CD4-positive, CD25-positive, alpha-beta regulatory T cell (primary cell): Measurements from ENCODE around the gene JUN. TPM values are rescaled to one million over a fixed set of nuclear protein-coding genes. Genes with fewer than 3 reads are reported as not detected.

Experiments
- ATAC-seq, 2 donors: fragments of 150-1000 bp; cut with Tn5 transposase; one replicate each; pipeline ENCODE4 v1.10.0; 2021; ENCODE audit warnings: low read depth in 2 of 2, moderate number of reproducible peaks in 2 of 2, moderate library complexity in 1 of 2
- DNase-seq, 3 donors: peaks; one replicate each; pipeline versions ENCODE4 v3.0.0 to v3.0.0-alpha.2; 2012 to 2022; ENCODE audit warnings: mixed read lengths in 1 of 3
- H3K27ac ChIP-seq: one replicate; pipeline ENCODE4 v1.7.0; 2013; ENCODE audit warnings: mild to moderate bottlenecking, low read length; ENCODE audit not compliant: insufficient read depth, poor library complexity, severe bottlenecking
- H3K27me3 ChIP-seq: one replicate; pipeline ENCODE4 v1.7.0; 2013; ENCODE audit warnings: low read length; ENCODE audit not compliant: control insufficient read depth, insufficient read depth
- H3K36me3 ChIP-seq: one replicate; pipeline ENCODE4 v1.7.0; 2013; ENCODE audit warnings: mild to moderate bottlenecking, low read length, moderate library complexity; ENCODE audit not compliant: control insufficient read depth, insufficient read depth
- H3K4me1 ChIP-seq: 2 replicates; pipeline ENCODE4 v1.7.0; 2013; ENCODE audit warnings: mild to moderate bottlenecking, low read length; ENCODE audit not compliant: insufficient read depth, control insufficient read depth, poor library complexity, severe bottlenecking
- H3K4me3 ChIP-seq: one replicate; pipeline ENCODE4 v1.7.0; 2013; ENCODE audit warnings: low read depth, mild to moderate bottlenecking, low read length, moderate library complexity
- H3K9me3 ChIP-seq, 2 experiments: 1 replicate in 1 of 2; 2 replicates in 1 of 2; pipeline ENCODE4 v1.7.0; 2013; ENCODE audit warnings: low read length in 2 of 2, mild to moderate bottlenecking in 1 of 2, moderate library complexity in 1 of 2; ENCODE audit not compliant: control insufficient read depth in 2 of 2
- H3K27ac Mint-ChIP-seq, 3 donors: one replicate each; pipeline ENCODE4 v1.8.0; 2020 to 2022; ENCODE audit warnings: mild to moderate bottlenecking in 3 of 3, mixed read lengths in 3 of 3, moderate library complexity in 2 of 3
- H3K27me3 Mint-ChIP-seq: one replicate; pipeline ENCODE4 v1.8.0; 2022; ENCODE audit warnings: mild to moderate bottlenecking, mixed read lengths
- H3K36me3 Mint-ChIP-seq: one replicate; pipeline ENCODE4 v1.8.0; 2020; ENCODE audit warnings: mixed read lengths
- H3K4me1 Mint-ChIP-seq, 4 donors: one replicate each; pipeline ENCODE4 v1.8.0; 2020 to 2022; ENCODE audit warnings: mixed read lengths in 4 of 4, mild to moderate bottlenecking in 1 of 4
- H3K4me3 Mint-ChIP-seq, 4 donors: one replicate each; pipeline ENCODE4 v1.8.0; 2020 to 2022; ENCODE audit warnings: mild to moderate bottlenecking in 4 of 4, mixed read lengths in 4 of 4, moderate library complexity in 3 of 4
- H3K9me3 Mint-ChIP-seq, 7 donors: one replicate each; pipeline ENCODE4 v1.8.0; 2020 to 2022; ENCODE audit warnings: mixed read lengths in 7 of 7, mild to moderate bottlenecking in 3 of 7, moderate library complexity in 2 of 7
- polyA plus RNA-seq, 4 donors: library from polyadenylated mRNA; unstranded; fragments of 300-500 nt; fragmentation: Illumina TruSeq; gene quantifications; one replicate each; pipeline ENCODE4 v1.2.3, GENCODE V29; 2021
- total RNA-seq: library from RNA; stranded (reverse); gene quantifications from one replicate; pipeline ENCODE4 v1.2.3, GENCODE V29; 2022

JUN gene
- total and polyA plus RNA-seq, 5 donors from 2014 or later: 41.3 to 1,538 (median 52.2) TPM

DNA sequence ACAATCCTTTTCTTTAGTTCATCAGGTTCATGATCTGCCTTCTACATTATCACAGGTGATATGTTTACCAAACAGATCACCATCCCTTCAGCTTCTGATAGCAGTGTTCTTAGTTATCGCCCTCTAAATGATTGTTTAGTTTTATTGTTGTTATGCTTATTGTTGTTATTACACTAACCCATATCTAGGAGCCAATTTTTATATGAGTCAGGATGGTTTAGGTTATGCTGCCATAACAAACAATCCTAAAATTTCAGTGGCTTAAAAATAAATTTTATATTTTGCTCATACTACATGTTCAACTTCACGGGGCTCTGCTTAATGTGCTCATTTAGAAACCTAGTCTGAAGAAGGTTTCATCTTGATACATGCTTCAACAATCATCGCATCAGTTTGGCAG is 4.4 kb upstream of the JUN start:
- peaks cover 19% of the 10 kb centered on the region for H3K27me3 Mint-ChIP-seq
- DNase-seq: no peak
- Histone ChIP-seq H3K9me3 (peaks cover 0 to 3% of the 10 kb centered on the region in 2 experiments), H3K36me3 (no peaks in the 10 kb centered on the region), H3K4me3 (no peak overlapping the region), H3K27ac (no peak overlapping the region), H3K27me3 (no peaks in the 10 kb centered on the region), H3K4me1 (peaks cover 13% of the 10 kb centered on the region)
- H3K4me1 Mint-ChIP-seq: peaks cover 6 to 31% (median 25%) of the 10 kb centered on the region in 4 donors
- no peak for ATAC-seq
- peaks cover 0 to 8% (median 0%) of the 10 kb centered on the region in 7 donors for H3K9me3 Mint-ChIP-seq
- no peak overlapping the region for H3K27ac Mint-ChIP-seq
- H3K4me3 Mint-ChIP-seq: peak overlapping the region in 1 of 4 donors; percentile 98
- H3K36me3 Mint-ChIP-seq: peaks cover 6% of the 10 kb centered on the region

DNA sequence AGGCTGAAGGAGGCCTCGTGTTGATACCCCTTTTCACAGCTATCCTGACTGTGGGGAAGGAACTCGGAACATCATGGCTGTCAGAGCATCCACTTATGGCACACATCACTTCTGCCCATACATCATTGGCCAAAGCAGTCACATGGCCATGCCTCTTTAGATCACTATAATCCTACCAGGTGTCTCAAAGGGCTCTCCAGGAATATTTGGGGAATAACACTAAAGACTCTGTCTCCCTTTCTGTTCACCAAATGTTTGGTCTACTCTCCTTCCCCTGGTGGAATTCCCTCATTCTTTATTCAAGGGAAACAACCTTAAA is 3.0 kb upstream of the JUN start:
- Histone ChIP-seq H3K4me3 (no peak overlapping the region), H3K27me3 (no peaks in the 10 kb centered on the region), H3K27ac (no peak overlapping the region), H3K4me1 (peaks cover 23% of the 10 kb centered on the region), H3K9me3 (peaks cover 0 to 3% of the 10 kb centered on the region in 2 experiments), H3K36me3 (no peaks in the 10 kb centered on the region)
- DNase-seq: no peak
- ATAC-seq: no peak
- Mint-ChIP-seq H3K4me3 (peak overlapping the region in 3 of 4 donors; percentile 91 to 98 (median 95)), H3K4me1 (peaks cover 6 to 35% (median 22%) of the 10 kb centered on the region in 4 donors), H3K9me3 (peaks cover 0 to 8% (median 2%) of the 10 kb centered on the region in 7 donors), H3K27me3 (peaks cover 26% of the 10 kb centered on the region), H3K36me3 (peaks cover 8% of the 10 kb centered on the region), H3K27ac (peak overlapping the region; percentile 51 to 100 (median 67))

DNA sequence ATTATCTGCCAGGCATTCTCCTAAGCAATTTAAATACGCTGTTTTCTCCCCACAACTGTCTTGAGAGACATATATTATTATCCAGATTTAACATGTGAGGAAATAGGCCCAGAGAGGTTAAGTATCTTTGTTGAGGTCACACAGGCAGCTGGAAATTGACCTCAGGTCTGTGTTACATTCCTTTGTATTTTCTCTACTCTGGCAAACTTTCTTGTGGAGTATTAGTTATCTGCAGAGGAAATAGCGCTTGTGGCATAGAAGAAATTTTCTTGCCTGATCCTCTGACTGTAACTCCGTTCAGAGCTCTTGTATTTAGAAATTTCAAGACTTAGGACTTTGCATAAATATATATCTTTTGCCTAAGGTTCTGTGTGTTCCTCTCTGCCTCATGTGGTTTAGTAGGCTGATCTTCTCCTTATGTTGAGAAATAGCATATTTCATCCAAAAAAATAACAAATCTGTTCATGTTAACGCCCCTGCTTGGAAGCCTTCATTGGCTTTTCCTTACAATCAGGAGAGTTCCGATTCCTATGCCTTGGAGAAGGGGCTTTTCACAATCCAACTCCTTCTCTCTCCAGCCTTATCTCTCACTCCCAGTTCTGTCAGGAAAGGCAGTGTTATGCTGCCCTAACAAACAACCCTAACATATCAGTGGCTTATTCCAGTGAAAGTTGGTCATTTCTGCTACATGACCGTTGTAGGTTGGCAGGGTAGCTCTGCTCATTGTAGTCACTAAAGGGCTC is 2.5 kb upstream of the JUN start:
- peaks cover 6 to 40% (median 23%) of the 10 kb centered on the region in 4 donors for H3K4me1 Mint-ChIP-seq
- Histone ChIP-seq H3K9me3 (peaks cover 0 to 3% of the 10 kb centered on the region in 2 experiments), H3K4me3 (no peak overlapping the region), H3K27me3 (no peaks in the 10 kb centered on the region), H3K36me3 (no peaks in the 10 kb centered on the region), H3K27ac (peak overlapping the region; percentile 99), H3K4me1 (peaks cover 29% of the 10 kb centered on the region)
- ATAC-seq: no peak
- peaks cover 0 to 8% (median 2%) of the 10 kb centered on the region in 7 donors for H3K9me3 Mint-ChIP-seq
- peak overlapping the region; percentile 91 to 98 (median 96) for H3K4me3 Mint-ChIP-seq
- no peak for DNase-seq
- peak overlapping the region; percentile 51 to 100 (median 67) for H3K27ac Mint-ChIP-seq
- peaks cover 9% of the 10 kb centered on the region for H3K36me3 Mint-ChIP-seq
- peaks cover 26% of the 10 kb centered on the region for H3K27me3 Mint-ChIP-seq

DNA sequence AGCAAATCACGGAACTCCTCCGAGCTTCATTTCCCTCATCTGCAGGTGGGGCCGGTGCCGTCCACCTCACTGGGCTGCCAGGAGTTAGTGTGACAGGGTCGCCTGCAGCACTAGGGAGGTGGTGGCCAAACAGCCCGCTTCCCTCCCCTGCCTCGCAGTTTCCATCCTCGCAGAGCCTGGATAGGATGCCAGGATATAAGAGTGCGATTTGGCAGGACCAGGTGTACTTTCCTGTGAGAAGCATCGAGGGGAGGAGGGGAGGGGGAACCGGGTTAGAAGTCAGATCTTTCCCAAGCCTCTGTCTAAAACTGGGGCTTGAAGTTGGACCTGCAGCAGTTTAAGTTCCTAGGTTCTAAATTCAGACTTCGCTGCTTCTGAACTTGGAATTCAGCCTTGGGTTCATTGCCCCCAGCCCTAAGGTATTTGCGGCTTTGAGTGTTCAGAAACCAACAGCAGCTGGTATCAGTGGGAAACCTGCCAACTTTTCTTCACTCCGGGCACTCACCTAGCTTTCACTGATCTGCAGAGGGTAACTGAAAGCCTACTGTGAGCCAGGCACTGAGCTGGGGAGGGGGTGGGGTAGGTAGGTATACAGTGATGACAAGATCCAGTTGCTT is 1.7 kb upstream of the JUN start:
- H3K36me3 Mint-ChIP-seq: peaks cover 9% of the 10 kb centered on the region
- H3K27ac Mint-ChIP-seq: peak overlapping the region; percentile 97 to 100 (median 98)
- H3K9me3 Mint-ChIP-seq: peaks cover 0 to 8% (median 2%) of the 10 kb centered on the region in 7 donors
- H3K4me3 Mint-ChIP-seq: peak overlapping the region; percentile 91 to 98 (median 96)
- H3K36me3 ChIP-seq: no peaks in the 10 kb centered on the region
- H3K9me3 ChIP-seq: peaks cover 0 to 3% of the 10 kb centered on the region in 2 experiments
- peak; percentile 18 to 53 (median 28) for DNase-seq
- peaks cover 6 to 34% (median 20%) of the 10 kb centered on the region in 4 donors for H3K4me1 Mint-ChIP-seq
- peaks cover 32% of the 10 kb centered on the region for H3K4me1 ChIP-seq
- peak overlapping the region; percentile 99 for H3K27ac ChIP-seq
- peak overlapping the region; percentile 68 for H3K4me3 ChIP-seq
- peaks cover 30% of the 10 kb centered on the region for H3K27me3 Mint-ChIP-seq
- H3K27me3 ChIP-seq: no peaks in the 10 kb centered on the region
- no peak for ATAC-seq

DNA sequence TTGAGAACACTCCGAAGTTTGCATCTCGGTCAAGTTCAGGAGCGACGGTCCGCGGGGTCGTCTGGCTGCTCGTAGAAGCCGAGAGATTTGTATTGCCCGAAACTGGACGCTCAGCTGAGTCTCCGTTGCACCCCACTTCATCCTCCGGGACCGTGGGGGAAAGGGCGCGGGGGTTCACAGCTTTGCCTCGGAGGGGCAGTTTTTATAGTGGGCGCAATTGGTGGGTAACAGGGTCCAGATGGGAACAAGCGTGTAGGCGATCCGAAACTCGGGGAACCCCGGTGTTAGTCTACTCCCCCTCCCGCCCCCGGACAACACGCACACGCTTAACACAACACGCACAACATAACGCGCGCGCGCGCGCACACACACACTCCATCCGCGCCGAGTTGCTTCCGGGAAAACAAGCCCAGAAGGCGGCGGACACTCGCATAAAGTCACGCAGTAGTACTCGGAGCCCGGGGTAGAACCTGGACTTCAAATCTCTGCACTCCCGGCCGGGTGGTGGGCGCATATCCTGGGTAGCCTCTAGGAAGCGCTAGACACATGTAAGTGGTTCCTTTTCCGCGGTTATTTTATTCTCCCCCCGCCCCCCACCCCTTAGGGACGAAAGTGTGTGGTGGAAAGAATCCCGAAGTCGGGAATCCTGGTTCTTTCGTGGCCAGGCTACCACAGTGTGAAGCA is 1.1 kb upstream of the JUN start:
- peak overlapping the region; percentile 99 for H3K27ac ChIP-seq
- Mint-ChIP-seq H3K4me3 (peak overlapping the region; percentile 91 to 98 (median 96)), H3K27ac (peak overlapping the region; percentile 97 to 100 (median 98)), H3K36me3 (peaks cover 9% of the 10 kb centered on the region), H3K9me3 (peaks cover 0 to 8% (median 2%) of the 10 kb centered on the region in 7 donors), H3K4me1 (peaks cover 6 to 31% (median 20%) of the 10 kb centered on the region in 4 donors), H3K27me3 (peaks cover 34% of the 10 kb centered on the region)
- no peaks in the 10 kb centered on the region for H3K36me3 ChIP-seq
- peaks cover 32% of the 10 kb centered on the region for H3K4me1 ChIP-seq
- peak overlapping the region; percentile 68 for H3K4me3 ChIP-seq
- DNase-seq: peak; percentile 80 to 87 (median 87)
- H3K9me3 ChIP-seq: peaks cover 0 to 3% of the 10 kb centered on the region in 2 experiments
- H3K27me3 ChIP-seq: no peaks in the 10 kb centered on the region
- peak; percentile 4 to 12 for ATAC-seq

DNA sequence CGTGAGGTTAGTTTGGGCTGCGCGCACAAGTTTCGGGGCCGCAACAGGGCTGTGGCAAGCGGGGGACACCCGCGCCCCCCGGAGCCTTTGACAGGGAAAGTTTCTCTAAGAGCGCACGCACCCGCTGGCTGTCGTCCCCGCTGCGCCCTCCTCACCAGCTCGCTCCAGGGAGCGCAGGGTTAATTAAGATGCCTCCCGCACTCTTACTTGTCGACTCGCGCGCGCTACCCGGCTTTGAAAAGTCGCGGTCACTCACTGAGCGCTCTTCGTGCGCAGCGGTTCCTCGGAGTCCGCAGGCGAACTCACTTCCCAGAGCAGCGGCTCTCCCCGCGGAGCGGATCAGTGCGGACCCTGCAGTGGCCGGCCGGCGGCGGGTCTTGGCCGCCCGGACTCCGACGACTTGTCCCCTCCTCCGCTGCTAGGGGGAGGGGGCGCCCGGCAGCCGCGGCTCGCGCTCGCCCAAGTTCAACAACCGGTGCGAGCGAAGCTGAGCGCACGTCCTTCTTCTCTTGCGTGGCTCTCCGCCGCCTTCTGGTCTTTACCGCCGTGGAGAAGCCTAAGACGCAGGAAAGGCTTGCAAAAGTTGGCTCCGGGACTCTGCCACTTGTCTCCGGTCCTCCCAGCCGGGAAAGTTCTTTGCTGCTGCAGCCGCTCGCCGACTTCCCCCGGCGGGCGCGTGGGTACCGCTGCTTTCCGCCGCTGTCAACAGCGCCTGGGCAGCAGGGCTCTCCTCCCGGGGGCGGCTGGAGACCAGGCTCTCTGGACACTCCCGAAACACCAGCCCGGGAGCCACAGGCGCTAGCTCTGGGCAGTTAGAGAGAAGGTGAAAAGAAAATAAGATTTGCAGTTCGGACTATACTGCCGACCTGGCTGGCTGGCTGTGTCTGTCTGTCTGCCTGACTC is 506 bp downstream of the JUN start:
- peaks cover 6 to 28% (median 16%) of the 10 kb centered on the region in 4 donors for H3K4me1 Mint-ChIP-seq
- peaks cover 0 to 5% (median 0%) of the 10 kb centered on the region in 7 donors for H3K9me3 Mint-ChIP-seq
- H3K27ac ChIP-seq: peak overlapping the region; percentile 99
- peaks cover 47% of the 10 kb centered on the region for H3K27me3 Mint-ChIP-seq
- peaks cover 0 to under 1% of the 10 kb centered on the region in 2 experiments for H3K9me3 ChIP-seq
- H3K27ac Mint-ChIP-seq: peak overlapping the region; percentile 97 to 100 (median 98)
- ATAC-seq: peak; percentile 0 to 1
- peak; percentile 34 to 68 (median 68) for DNase-seq
- peak overlapping the region; percentile 91 to 98 (median 96) for H3K4me3 Mint-ChIP-seq
- H3K4me1 ChIP-seq: peaks cover 32% of the 10 kb centered on the region
- peaks cover 9% of the 10 kb centered on the region for H3K36me3 Mint-ChIP-seq
- H3K27me3 ChIP-seq: no peaks in the 10 kb centered on the region
- H3K36me3 ChIP-seq: no peaks in the 10 kb centered on the region
- peak overlapping the region; percentile 86 for H3K4me3 ChIP-seq
